Measurements from ENCODE around the gene ARHGAP22.

ARHGAP22 gene

GRCh38 chr10:48633381-48634197 lies 28.7 kb upstream of the ARHGAP22 start:
- no peak for DNase-seq (ENCODE audit: low read depth in 2 of 2, low spot score in 1 of 2)

GRCh38 chr10:48632166-48632565 lies 27.3 kb upstream of the ARHGAP22 start:
- DNase-seq (ENCODE audit: low read depth in 2 of 2, low spot score in 1 of 2): no peak

GRCh38 chr10:48627984-48628609 lies 23.2 kb upstream of the ARHGAP22 start:
- DNase-seq (ENCODE audit: low read depth in 2 of 2, low spot score in 1 of 2): no peak

GRCh38 chr10:48626986-48627731 lies 22.3 kb upstream of the ARHGAP22 start:
- DNase-seq (ENCODE audit: low read depth in 2 of 2, low spot score in 1 of 2): no peak

- DNase-seq (ENCODE audit: low read depth in 2 of 2, low spot score in 1 of 2): no peak
Observed at GRCh38 chr10:48626447-48626846, 21.6 kb upstream of the ARHGAP22 start.

- no peak for DNase-seq (ENCODE audit: low read depth in 2 of 2, low spot score in 1 of 2)
Observed at GRCh38 chr10:48625826-48626134, 20.9 kb upstream of the ARHGAP22 start.

- DNase-seq (ENCODE audit: low read depth in 2 of 2, low spot score in 1 of 2): no peak
Observed at GRCh38 chr10:48623607-48624132, 18.8 kb upstream of the ARHGAP22 start.

GRCh38 chr10:48623009-48623408 lies 18.1 kb upstream of the ARHGAP22 start:
- DNase-seq (ENCODE audit: low read depth in 2 of 2, low spot score in 1 of 2): no peak

- no peak for DNase-seq (ENCODE audit: low read depth in 2 of 2, low spot score in 1 of 2)
Observed at GRCh38 chr10:48620719-48621118, 15.8 kb upstream of the ARHGAP22 start.

- DNase-seq (ENCODE audit: low read depth in 2 of 2, low spot score in 1 of 2): no peak
Observed at GRCh38 chr10:48616436-48616835, 11.6 kb upstream of the ARHGAP22 start.

GRCh38 chr10:48614481-48615390 lies 9.9 kb upstream of the ARHGAP22 start:
- DNase-seq (ENCODE audit: low read depth in 2 of 2, low spot score in 1 of 2): no peak

GRCh38 chr10:48613016-48613415 lies 8.1 kb upstream of the ARHGAP22 start:
- no peak for DNase-seq (ENCODE audit: low read depth in 2 of 2, low spot score in 1 of 2)

GRCh38 chr10:48612236-48612943 lies 7.5 kb upstream of the ARHGAP22 start:
- DNase-seq (ENCODE audit: low read depth in 2 of 2, low spot score in 1 of 2): no peak

GRCh38 chr10:48611133-48611532 lies 6.3 kb upstream of the ARHGAP22 start:
- DNase-seq (ENCODE audit: low read depth in 2 of 2, low spot score in 1 of 2): no peak

GRCh38 chr10:48610585-48611093 lies 5.8 kb upstream of the ARHGAP22 start:
- DNase-seq (ENCODE audit: low read depth in 2 of 2, low spot score in 1 of 2): no peak

GRCh38 chr10:48609899-48610584 lies 5.2 kb upstream of the ARHGAP22 start:
- no peak for DNase-seq (ENCODE audit: low read depth in 2 of 2, low spot score in 1 of 2)

GRCh38 chr10:48609441-48609840 lies 4.6 kb upstream of the ARHGAP22 start:
- no peak for DNase-seq (ENCODE audit: low read depth in 2 of 2, low spot score in 1 of 2)

- no peak for DNase-seq (ENCODE audit: low read depth in 2 of 2, low spot score in 1 of 2)
Observed at GRCh38 chr10:48608976-48609375, 4.1 kb upstream of the ARHGAP22 start.

- no peak for DNase-seq (ENCODE audit: low read depth in 2 of 2, low spot score in 1 of 2)
Observed at GRCh38 chr10:48608279-48608681, 3.4 kb upstream of the ARHGAP22 start.
